SW 1271 (cell line): ENCODE measurements around the gene ZNF384.

Experiments used
- DNase-seq, 2 experiments: peaks; one replicate each; lab custom pipeline; 2025; lab: John Stamatoyannopoulos, UW

The ZNF384 gene

GRCh38 chr12:6699259-6699988 is 10.2 kb upstream of the ZNF384 start:
- DNase-seq: no peak

- no peak for DNase-seq
Observed at GRCh38 chr12:6698352-6699046, 9.3 kb upstream of the ZNF384 start.

GRCh38 chr12:6697584-6698351 is 8.6 kb upstream of the ZNF384 start:
- peak; percentile 47 to 63 for DNase-seq

GRCh38 chr12:6696690-6697583 is 7.8 kb upstream of the ZNF384 start:
- DNase-seq: no peak

- DNase-seq: no peak
Observed at GRCh38 chr12:6695313-6696045, 6.3 kb upstream of the ZNF384 start.

GRCh38 chr12:6694701-6695100 is 5.5 kb upstream of the ZNF384 start:
- no peak for DNase-seq

- no peak for DNase-seq
Observed at GRCh38 chr12:6693832-6694355, 4.7 kb upstream of the ZNF384 start.

- DNase-seq: no peak
Observed at GRCh38 chr12:6692888-6693287, 3.7 kb upstream of the ZNF384 start.

GRCh38 chr12:6691473-6691872 is 2.3 kb upstream of the ZNF384 start:
- DNase-seq: no peak

GRCh38 chr12:6688543-6688998 is 604 bp downstream of the ZNF384 start:
- DNase-seq: no peak

GRCh38 chr12:6685814-6686213 is 3.4 kb downstream of the ZNF384 start:
- DNase-seq: no peak

GRCh38 chr12:6684609-6685008 is 4.6 kb downstream of the ZNF384 start:
- peak; percentile 17 to 67 for DNase-seq

- no peak for DNase-seq
Observed at GRCh38 chr12:6676962-6677361, 12.2 kb downstream of the ZNF384 start.

- no peak for DNase-seq
Observed at GRCh38 chr12:6672143-6672542, 17.0 kb downstream of the ZNF384 start.

GRCh38 chr12:6667559-6668210 is 21.5 kb downstream of the ZNF384 start:
- peak in 1 of 2 experiments; percentile 17 for DNase-seq

- no peak for DNase-seq
Observed at GRCh38 chr12:6666211-6666610, 23.0 kb downstream of the ZNF384 start.

GRCh38 chr12:6664902-6665301 is 24.3 kb downstream of the ZNF384 start:
- no peak for DNase-seq

- DNase-seq: peak; percentile 100
Observed at GRCh38 chr12:6662906-6663742, 26.1 kb downstream of the ZNF384 start, which contains the start of gene ING4. ING4 (minus strand) TSS chr12:6663119; CDS start chr12:6663101, 18 bp downstream.

- no peak for DNase-seq
Observed at GRCh38 chr12:6662602-6662905, 26.6 kb downstream of the ZNF384 start.
